ENCODE measurements around the gene GPRIN1.

DNA sequence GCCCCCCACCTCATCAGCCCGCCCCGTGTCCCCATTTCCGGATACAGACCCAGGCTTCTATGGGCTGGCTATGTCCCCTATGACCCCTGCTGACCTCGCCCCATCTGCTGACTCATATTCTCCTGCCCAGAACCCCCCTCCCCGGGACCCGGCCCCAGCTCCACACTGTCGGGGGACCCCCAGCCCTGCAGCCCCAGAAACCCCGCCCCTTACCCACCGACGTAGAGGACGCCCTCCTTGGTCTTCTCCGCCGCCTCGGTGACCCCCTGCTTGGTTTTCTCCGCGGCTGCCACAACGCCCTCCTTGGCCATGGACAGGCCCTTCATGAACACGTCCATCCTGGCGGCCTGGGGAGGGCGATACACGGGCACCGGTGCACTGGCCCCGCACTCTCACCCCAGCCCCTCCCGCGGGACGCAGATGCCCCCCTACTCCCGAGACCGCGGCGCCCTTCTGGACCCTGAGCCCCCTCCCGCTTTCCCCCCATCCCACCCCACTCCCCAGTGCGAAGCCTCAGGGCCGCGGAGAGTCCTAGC, 19.4 kb upstream of the GPRIN1 start:
- TF ChIP-seq POLR2A (IDR thresholded peaks at IDR 0.05; ENCODE audit: low read depth, low read length), result no peak
- no peak for TF ChIP-seq POLR2AphosphoS5 (IDR thresholded peaks at IDR 0.05; ENCODE audit: low read depth, low read length)
- no peak for TF ChIP-seq POU2F2 (IDR thresholded peaks at IDR 0.05; ENCODE audit: low read depth, low read length)
- TF ChIP-seq TAF1 (IDR thresholded peaks at IDR 0.05; ENCODE audit: low read depth, low read length), result no peak
